HG03103 (cell line): ENCODE measurements around the gene CNTNAP2.

ENCODE experiments used
- ATAC-seq: cut with Tn5 transposase; IDR thresholded peaks from one replicate; pipeline ENCODE4 v1.9.1; 2021; ENCODE audit warnings: low read depth; ENCODE audit not compliant: unreplicated experiment

The CNTNAP2 gene

GRCh38 chr7:147418966-147419365 lies 1302.4 kb downstream of the CNTNAP2 start:
- no peak for ATAC-seq

GRCh38 chr7:147423875-147424274 lies 1307.3 kb downstream of the CNTNAP2 start:
- no peak for ATAC-seq

- no peak for ATAC-seq
Measured at GRCh38 chr7:147428075-147428474, 1311.5 kb downstream of the CNTNAP2 start.

- no peak for ATAC-seq
Measured at GRCh38 chr7:147429961-147430360, 1313.4 kb downstream of the CNTNAP2 start.

GRCh38 chr7:147432079-147432478 lies 1315.5 kb downstream of the CNTNAP2 start:
- ATAC-seq, result no peak

- ATAC-seq, result no peak
Measured at GRCh38 chr7:147432576-147432975, 1316.0 kb downstream of the CNTNAP2 start.

- no peak for ATAC-seq
Measured at GRCh38 chr7:147436718-147437117, 1320.1 kb downstream of the CNTNAP2 start.

- ATAC-seq, result no peak
Measured at GRCh38 chr7:147438216-147438615, 1321.6 kb downstream of the CNTNAP2 start.

- ATAC-seq, result no peak
Measured at GRCh38 chr7:147443942-147444341, 1327.3 kb downstream of the CNTNAP2 start.

GRCh38 chr7:147452816-147453215 lies 1336.2 kb downstream of the CNTNAP2 start:
- no peak for ATAC-seq

GRCh38 chr7:147465223-147465622 lies 1348.6 kb downstream of the CNTNAP2 start:
- ATAC-seq, result no peak

- no peak for ATAC-seq
Measured at GRCh38 chr7:147472556-147472955, 1356.0 kb downstream of the CNTNAP2 start.

- ATAC-seq, result no peak
Measured at GRCh38 chr7:147474862-147475261, 1358.3 kb downstream of the CNTNAP2 start.

- no peak for ATAC-seq
Measured at GRCh38 chr7:147477526-147477925, 1360.9 kb downstream of the CNTNAP2 start.

GRCh38 chr7:147478796-147479195 lies 1362.2 kb downstream of the CNTNAP2 start:
- no peak for ATAC-seq

- no peak for ATAC-seq
Measured at GRCh38 chr7:147483634-147484292, 1367.2 kb downstream of the CNTNAP2 start.

- ATAC-seq, result no peak
Measured at GRCh38 chr7:147485660-147486210, 1369.1 kb downstream of the CNTNAP2 start.

- ATAC-seq, result no peak
Measured at GRCh38 chr7:147492606-147493005, 1376.0 kb downstream of the CNTNAP2 start.

GRCh38 chr7:147496209-147496608 lies 1379.6 kb downstream of the CNTNAP2 start:
- no peak for ATAC-seq

- no peak for ATAC-seq
Measured at GRCh38 chr7:147497246-147497645, 1380.6 kb downstream of the CNTNAP2 start.

- ATAC-seq, result no peak
Measured at GRCh38 chr7:147498081-147498480, 1381.5 kb downstream of the CNTNAP2 start.

- ATAC-seq, result no peak
Measured at GRCh38 chr7:147509035-147509501, 1392.5 kb downstream of the CNTNAP2 start.
